Suppressor macrophage treated with lipopolysaccharide for 1 hour (primary cell): ENCODE data around the gene PPEF2.
A peak's percentile ranks its signal among the peaks of the same experiment; 100 is the strongest.
"Not testable (repeated sequence)": the region's sequence is repeated elsewhere in the genome, so short reads cannot be mapped to it uniquely, and the experiment has no call there.

Source experiments
- DNase-seq, 3 donors: peaks; one replicate each; pipeline ENCODE4 v3.0.0-alpha.2; 2020 to 2022

The PPEF2 gene, protein sequence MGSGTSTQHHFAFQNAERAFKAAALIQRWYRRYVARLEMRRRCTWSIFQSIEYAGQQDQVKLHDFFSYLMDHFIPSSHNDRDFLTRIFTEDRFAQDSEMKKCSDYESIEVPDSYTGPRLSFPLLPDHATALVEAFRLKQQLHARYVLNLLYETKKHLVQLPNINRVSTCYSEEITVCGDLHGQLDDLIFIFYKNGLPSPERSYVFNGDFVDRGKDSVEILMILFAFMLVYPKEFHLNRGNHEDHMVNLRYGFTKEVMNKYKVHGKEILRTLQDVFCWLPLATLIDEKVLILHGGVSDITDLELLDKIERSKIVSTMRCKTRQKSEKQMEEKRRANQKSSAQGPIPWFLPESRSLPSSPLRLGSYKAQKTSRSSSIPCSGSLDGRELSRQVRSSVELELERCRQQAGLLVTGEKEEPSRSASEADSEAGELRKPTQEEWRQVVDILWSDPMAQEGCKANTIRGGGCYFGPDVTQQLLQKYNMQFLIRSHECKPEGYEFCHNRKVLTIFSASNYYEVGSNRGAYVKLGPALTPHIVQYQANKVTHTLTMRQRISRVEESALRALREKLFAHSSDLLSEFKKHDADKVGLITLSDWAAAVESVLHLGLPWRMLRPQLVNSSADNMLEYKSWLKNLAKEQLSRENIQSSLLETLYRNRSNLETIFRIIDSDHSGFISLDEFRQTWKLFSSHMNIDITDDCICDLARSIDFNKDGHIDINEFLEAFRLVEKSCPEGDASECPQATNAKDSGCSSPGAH

DNA sequence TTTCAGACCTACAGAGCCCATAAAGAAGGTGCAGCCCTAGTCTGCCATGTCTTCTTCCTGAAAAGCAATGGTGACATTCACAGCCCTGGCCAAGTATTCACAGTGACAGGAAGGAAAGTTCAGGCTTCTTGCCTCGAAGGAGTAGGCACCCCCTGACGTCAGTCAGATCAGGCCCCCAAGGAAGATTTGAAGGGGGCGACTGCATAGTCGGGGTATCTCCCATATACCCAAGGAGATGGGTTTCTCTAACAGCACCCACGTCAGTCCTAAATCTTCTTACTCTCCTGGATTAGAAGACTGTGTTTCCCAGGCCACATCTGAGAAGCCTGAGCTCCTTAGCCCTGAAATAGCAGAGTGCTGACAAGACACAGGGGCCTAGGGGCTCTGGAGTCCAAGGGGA is at the start of gene PPEF2:
TSS of gene PPEF2 (minus strand) at position 101 of the 400 bp plus-strand sequence. CDS start 6,127 bp downstream, outside the sequence.
- DNase-seq: no peak

GRCh38 chr4:75950213-75950815 is 48.1 kb upstream of the PPEF2 start:
- no peak for DNase-seq

DNA sequence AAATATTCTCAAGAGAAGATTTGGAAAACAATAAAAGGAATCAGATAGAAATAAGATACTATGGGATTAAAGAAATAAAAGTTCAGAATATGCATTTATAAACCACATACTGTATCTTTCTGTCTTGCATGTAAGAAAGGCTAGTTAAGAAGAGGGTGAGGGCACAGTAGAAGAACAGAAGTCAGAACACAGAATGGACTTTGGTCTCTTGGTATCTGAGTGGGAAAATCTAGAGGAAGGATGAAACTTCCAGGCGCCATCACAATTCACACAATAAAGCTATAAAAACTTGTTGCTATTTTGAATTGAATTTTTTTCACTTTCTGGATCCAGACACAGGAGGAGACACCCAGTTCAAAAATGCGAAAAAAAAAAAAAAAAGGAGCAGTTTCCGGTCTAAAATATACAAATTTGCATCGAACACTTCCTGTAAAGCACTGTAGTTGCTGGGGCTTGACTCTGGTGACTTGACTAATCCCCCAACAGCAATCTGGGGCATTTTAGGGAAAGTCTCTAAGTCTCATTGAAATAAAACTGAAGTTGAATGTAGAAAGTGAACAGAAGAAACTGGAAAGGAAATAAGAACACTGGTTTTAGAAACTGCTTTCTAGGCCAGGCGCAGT is 46.7 kb upstream of the PPEF2 start:
- DNase-seq: peak in 2 of 3 donors; percentile 10 to 27

DNA sequence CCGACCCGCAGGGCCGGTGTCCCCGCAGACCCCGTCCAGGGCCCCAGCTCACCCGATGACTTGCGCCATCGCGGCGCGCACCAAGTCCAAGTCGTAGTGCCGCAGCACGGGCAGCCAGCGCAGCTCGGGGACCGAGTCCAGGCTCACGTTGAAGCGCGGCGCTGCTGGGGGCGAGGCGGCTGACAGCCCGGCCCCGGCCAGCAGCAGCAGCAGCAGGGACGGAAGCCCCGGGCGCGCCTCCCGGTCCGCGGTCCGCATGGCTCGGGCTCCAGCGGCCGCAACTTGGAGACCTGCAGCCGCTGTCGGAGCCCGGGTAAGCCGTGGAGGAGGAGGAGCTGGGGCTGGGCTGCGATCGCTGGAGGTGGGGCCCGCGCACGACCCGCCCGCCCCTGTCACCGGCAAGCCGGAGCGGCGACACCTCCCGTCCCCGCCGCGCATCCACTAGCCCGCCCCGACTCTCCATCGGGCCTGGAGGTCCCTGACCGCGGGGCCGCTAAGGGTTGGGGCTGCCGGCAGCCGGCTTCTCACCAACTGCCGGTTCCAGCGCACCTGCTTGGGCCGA is 38.5 kb upstream of the PPEF2 start, which contains the start of gene NAAA:
TSS of gene NAAA (minus strand) at position 322 of the 562 bp plus-strand sequence. CDS start at position 258, 64 bp downstream.
- DNase-seq: peak; percentile 65 to 91 (median 84)

DNA sequence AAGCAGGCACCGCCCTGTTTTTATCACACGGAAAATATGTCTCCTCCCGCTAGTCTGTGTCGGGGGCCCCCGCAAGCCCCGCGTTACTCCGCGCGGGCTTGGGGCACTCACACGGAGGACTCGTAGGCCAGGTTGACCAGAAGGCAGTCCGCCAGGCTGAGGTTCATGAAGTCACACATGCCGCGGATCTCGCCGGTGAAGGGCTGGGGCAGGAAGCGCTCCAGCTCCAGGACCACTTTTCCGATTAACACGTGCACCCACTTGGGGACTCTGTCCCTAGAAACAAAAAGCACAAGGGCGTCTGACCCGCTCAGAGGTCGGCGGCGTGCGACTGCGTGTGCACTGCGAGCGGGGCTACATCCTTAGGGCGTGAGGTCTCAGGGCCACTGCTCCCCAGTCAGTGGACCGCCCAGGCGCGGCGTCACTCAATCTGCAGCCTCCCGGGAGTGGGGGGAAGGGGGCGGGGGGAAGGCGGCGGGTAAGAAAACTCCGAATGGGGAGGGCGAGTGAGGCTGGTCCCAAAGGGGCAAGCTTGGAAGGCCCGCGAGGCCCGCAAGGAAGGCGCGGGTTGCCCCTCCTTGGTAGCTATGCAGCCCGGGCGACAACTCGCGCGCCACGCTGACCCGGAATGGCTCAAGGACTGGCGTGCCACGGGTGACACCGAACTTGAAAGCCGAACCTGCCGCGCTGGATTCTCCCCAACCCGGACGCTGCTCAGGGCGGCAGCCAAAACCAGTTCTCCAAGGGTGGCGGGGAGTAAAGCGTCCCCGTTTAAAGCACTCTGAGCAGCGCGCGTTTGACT is 37.8 kb upstream of the PPEF2 start:
- peak; percentile 70 to 87 (median 81) for DNase-seq

GRCh38 chr4:75935628-75936027 is 33.4 kb upstream of the PPEF2 start:
- peak in 1 of 3 donors; percentile 8 for DNase-seq

DNA sequence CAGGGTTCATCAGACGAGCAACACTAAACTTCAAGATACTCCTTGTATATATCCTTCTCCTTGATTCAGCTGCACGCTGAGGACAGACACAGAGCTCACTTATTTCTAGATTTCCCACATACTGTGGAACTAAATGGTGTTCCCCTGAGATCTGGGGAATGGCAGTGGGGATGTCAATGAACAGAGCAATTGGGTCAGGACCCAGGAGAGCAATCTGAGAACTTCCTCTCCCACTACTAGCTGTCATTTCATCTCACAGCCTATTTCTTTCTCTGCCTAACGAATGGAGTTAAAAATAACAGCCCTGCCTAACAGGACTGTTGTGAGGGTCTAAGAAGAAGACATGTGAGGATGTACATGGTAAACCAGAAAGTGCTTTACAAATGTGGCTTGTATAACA is 27.9 kb upstream of the PPEF2 start:
- peak in 1 of 3 donors; percentile 11 for DNase-seq

GRCh38 chr4:75924916-75925315 is 22.7 kb upstream of the PPEF2 start:
- DNase-seq: peak in 1 of 3 donors; percentile 1

DNA sequence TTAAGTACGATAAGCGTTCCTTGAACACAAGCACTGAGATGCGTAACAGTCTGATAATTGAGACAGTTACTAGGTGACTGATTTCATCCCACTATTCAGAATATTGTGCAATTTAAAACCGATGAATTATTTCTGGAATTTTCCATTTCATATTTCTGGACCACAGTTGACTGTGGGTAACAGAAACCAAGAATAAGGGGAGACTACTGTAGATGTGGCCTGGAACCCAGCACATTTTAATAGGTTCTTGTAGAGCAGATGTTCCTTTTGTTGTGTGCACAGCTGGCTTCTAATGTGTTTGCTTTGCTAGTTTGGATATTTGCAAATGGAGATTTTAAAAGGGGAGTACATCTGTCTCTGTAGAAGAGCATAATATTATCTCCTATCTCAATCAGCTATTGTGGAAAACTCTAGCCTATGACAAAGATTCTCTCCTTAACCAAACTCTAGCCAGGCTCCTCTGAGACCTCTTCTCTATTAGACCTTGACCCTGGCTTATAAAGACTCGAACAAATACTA is 22.1 kb upstream of the PPEF2 start:
- DNase-seq: no peak

DNA sequence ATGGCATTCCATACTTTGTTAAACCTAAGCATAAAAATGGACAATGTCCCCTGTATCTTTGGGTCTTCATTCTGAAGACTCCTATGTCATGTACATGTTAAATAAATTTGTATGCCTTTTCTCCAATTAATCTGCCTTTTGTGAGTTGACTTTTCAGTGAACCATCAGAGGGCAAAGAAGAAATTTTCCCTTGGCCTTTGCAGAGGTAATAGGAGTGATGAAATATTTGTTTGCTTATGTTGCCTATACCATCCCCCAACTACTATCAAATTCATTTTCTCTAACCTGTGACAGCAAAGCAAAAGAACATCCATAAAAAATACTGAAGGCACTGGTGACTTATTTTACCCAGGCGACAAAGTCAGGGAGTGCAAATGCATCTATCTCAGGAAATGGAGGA is 20.3 kb upstream of the PPEF2 start:
- no peak for DNase-seq

GRCh38 chr4:75921910-75922309 is 19.7 kb upstream of the PPEF2 start:
- no peak for DNase-seq

- peak in 1 of 3 donors; percentile 13 for DNase-seq
These were observed 18.1 kb upstream of the PPEF2 start for GRCh38 chr4:75920327-75920726.

- DNase-seq: peak in 1 of 3 donors; percentile 12
These were observed 17.7 kb upstream of the PPEF2 start for GRCh38 chr4:75919920-75920319.

- peak; percentile 28 to 47 (median 42) for DNase-seq
These were observed 13.9 kb upstream of the PPEF2 start for GRCh38 chr4:75916091-75916661.

- DNase-seq: no peak
These were observed 10.7 kb upstream of the PPEF2 start for GRCh38 chr4:75912968-75913367.

DNA sequence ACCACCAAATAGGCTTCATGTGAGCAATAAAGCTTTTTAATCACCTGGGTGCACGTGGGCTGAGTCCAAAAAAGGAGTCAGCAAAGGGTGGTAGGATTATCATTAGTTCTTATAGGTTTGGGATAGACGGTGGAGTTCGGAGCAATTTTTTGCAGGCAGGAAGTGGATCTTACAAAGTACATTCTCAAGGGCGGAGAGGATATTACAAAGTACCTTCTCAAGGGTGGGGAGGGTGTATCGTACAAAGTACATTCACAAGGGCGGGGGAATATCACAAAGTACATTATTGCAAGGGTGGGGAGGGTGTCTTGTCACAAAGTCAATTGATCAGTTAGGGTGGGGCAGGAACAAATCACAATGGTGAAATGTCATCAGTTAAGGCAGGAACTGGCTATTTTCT is 8.6 kb upstream of the PPEF2 start:
- DNase-seq: not testable (repeated sequence)

- no peak for DNase-seq
These were observed 7.2 kb upstream of the PPEF2 start for GRCh38 chr4:75909405-75909804.

DNA sequence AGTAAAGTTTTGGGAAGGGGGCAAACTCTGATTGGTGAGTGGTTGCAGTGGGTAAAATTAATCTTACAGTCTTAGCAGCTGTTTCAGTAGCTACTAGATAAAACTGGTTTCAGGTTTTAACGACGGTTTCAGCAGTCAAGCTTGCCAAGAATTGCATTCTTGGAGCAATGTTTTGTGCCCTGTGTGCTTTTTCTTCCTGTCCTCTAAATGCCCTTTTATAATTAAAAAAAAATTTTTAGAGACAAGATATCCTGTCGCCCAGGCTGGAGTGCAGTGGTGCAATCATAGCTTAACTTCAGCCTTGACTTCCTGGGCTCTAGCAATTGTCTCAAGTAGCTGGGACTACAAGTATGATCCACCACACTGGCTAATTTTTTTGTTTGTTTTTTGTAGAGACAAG is 6.3 kb upstream of the PPEF2 start:
- no peak for DNase-seq

GRCh38 chr4:75907966-75908365 is 5.7 kb upstream of the PPEF2 start:
- DNase-seq: peak; percentile 19 to 58 (median 56)

GRCh38 chr4:75904076-75904475 is 1.8 kb upstream of the PPEF2 start:
- no peak for DNase-seq

GRCh38 chr4:75898536-75898935 is 3.7 kb downstream of the PPEF2 start:
- no peak for DNase-seq
